ENCODE data around the gene FAM168A. TPM values are rescaled to one million over a fixed set of nuclear protein-coding genes. Genes with fewer than 3 reads are reported as not detected.

Gene FAM168A
- polyA plus RNA-seq, 2 of the 4 experiments (the other 2 are of a cell fraction) = 15.3 to 19.2 TPM

DNA sequence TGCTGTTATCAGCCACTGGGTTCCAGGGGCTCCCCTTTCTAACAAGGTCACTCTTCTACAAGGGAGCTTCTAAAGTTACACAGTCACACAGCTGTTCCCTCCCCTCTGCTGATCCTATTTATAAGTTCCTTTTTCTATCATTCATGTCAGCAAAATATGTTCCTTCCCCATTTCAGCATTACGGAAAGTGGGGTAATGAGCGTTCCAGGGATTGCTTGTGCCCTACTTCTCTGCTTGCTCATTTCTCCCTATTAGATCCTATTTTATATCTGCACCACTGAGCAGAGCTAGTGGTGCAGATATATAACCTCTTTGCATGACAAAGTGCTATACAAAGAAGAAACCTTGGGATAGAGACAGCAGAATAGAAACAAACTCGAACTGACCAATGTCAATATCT, 25.8 kb upstream of the FAM168A start:
- Histone ChIP-seq H3K4me1 (no peaks in the 10 kb centered on the region), H3K9me3 (no peaks in the 10 kb centered on the region), H3K4me3 (no peak overlapping the region), H3K27ac (no peak overlapping the region), H3K4me2 (no peak overlapping the region)
- CTCF ChIA-PET = interaction anchor here (0.6 to 5.1 kb wide), 7 partner anchors 10 to 144 kb away, joined by 3 to 167 read pairs (median 20); no protein-coding TSS in a partner anchor
- 30% methylated on average over 3 of the region's 3 CpGs for WGBS (ENCODE audit: missing lambda C conversion rate)
- POLR2A ChIA-PET = no interaction called here
- no peak for FAIRE-seq
- no peak for TF ChIP-seq FOSL2 (IDR thresholded peaks at IDR 0.05)
- no peak for TF ChIP-seq FOSL2 (CRISPR knock-in tag; IDR thresholded peaks at IDR 0.05)
- TF ChIP-seq, protein P1, sequence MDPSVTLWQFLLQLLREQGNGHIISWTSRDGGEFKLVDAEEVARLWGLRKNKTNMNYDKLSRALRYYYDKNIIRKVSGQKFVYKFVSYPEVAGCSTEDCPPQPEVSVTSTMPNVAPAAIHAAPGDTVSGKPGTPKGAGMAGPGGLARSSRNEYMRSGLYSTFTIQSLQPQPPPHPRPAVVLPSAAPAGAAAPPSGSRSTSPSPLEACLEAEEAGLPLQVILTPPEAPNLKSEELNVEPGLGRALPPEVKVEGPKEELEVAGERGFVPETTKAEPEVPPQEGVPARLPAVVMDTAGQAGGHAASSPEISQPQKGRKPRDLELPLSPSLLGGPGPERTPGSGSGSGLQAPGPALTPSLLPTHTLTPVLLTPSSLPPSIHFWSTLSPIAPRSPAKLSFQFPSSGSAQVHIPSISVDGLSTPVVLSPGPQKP (IDR thresholded peaks at IDR 0.05; ENCODE audit: low read depth, low read length) = no peak
- TF ChIP-seq NFE2L2 (conservative IDR thresholded peaks at IDR 0.05; ENCODE audit: low read length) = no peak
- no peak for TF ChIP-seq MAZ (IDR thresholded peaks at IDR 0.05; ENCODE audit: borderline replicate concordance, low read depth, low read length)
- TF ChIP-seq, protein P2, sequence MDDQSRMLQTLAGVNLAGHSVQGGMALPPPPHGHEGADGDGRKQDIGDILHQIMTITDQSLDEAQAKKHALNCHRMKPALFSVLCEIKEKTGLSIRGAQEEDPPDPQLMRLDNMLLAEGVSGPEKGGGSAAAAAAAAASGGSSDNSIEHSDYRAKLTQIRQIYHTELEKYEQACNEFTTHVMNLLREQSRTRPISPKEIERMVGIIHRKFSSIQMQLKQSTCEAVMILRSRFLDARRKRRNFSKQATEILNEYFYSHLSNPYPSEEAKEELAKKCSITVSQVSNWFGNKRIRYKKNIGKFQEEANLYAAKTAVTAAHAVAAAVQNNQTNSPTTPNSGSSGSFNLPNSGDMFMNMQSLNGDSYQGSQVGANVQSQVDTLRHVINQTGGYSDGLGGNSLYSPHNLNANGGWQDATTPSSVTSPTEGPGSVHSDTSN (IDR thresholded peaks at IDR 0.05) = no peak
- TF ChIP-seq, protein P3, sequence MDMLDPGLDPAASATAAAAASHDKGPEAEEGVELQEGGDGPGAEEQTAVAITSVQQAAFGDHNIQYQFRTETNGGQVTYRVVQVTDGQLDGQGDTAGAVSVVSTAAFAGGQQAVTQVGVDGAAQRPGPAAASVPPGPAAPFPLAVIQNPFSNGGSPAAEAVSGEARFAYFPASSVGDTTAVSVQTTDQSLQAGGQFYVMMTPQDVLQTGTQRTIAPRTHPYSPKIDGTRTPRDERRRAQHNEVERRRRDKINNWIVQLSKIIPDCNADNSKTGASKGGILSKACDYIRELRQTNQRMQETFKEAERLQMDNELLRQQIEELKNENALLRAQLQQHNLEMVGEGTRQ (IDR thresholded peaks at IDR 0.05) = no peak
- TF ChIP-seq CHD4 (IDR thresholded peaks at IDR 0.05; ENCODE audit: borderline replicate concordance) = no peak
- no peak for TF ChIP-seq FOXS1 (CRISPR knock-in tag; IDR thresholded peaks at IDR 0.05)
- TF ChIP-seq POLR2A (IDR thresholded peaks at IDR 0.05; ENCODE audit: low read length) = no peak
- TF ChIP-seq HOXA7 (CRISPR knock-in tag; IDR thresholded peaks at IDR 0.05) = no peak
- TF ChIP-seq, protein P4, sequence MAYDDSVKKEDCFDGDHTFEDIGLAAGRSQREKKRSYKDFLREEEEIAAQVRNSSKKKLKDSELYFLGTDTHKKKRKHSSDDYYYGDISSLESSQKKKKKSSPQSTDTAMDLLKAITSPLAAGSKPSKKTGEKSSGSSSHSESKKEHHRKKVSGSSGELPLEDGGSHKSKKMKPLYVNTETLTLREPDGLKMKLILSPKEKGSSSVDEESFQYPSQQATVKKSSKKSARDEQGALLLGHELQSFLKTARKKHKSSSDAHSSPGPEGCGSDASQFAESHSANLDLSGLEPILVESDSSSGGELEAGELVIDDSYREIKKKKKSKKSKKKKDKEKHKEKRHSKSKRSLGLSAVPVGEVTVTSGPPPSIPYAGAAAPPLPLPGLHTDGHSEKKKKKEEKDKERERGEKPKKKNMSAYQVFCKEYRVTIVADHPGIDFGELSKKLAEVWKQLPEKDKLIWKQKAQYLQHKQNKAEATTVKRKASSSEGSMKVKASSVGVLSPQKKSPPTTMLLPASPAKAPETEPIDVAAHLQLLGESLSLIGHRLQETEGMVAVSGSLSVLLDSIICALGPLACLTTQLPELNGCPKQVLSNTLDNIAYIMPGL (CRISPR knock-in tag; IDR thresholded peaks at IDR 0.05; ENCODE audit: borderline replicate concordance) = no peak
- TF ChIP-seq RFX5 (IDR thresholded peaks at IDR 0.05) = no peak
- TF ChIP-seq SMC3 (IDR thresholded peaks at IDR 0.05) = no peak
- no peak for TF ChIP-seq GATA3 (IDR thresholded peaks at IDR 0.05; ENCODE audit: borderline replicate concordance)
- TF ChIP-seq EHF (CRISPR knock-in tag; IDR thresholded peaks at IDR 0.05) = no peak
- TF ChIP-seq TP53 (CRISPR knock-in tag; IDR thresholded peaks at IDR 0.05) = no peak
- no peak for TF ChIP-seq MYC (IDR thresholded peaks at IDR 0.05; ENCODE audit: borderline replicate concordance, low read length)
- no peak for TF ChIP-seq EP300 (IDR thresholded peaks at IDR 0.05)
- ATAC-seq = no peak
- DNase-seq (ENCODE audit: low read depth in 1 of 2, low spot score in 1 of 2) = no peak

DNA sequence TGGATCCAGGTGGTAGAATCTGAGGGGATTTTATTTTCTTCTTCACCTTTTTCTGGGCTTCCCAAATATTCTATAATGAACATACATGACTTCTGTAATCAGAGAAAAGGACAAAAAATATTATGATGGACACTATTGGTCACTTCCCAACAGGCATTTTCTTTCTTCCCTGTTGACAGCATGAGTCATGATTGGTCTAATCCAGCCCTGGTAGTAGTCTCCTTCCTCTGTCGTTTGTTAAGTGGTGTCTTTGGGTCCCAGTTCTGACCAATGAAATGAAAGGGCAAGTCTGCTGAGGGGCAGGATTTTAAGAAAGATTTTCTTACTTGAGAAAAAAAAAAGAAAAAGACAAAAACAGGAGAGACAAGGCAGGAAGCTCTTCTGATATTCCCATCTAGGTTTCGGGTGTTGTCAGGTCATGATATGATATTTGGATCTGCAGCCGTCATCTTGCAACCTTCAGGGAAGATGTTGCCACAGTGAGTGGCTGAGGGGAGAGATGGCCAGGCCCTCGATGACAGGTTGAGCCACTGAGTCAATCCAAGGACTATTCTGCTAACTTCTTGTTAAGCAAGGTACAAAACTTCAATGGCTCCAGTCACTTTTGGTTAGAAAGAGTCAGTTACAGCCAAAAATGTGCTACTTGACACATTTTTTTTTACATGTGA, 25.1 kb upstream of the FAM168A start:
- DNase-seq (ENCODE audit: low read depth in 1 of 2, low spot score in 1 of 2) = no peak
- no peak for TF ChIP-seq KDM5A (IDR thresholded peaks at IDR 0.05)
- TF ChIP-seq FOSL2 (IDR thresholded peaks at IDR 0.05) = no peak
- TF ChIP-seq FOSL2 (CRISPR knock-in tag; IDR thresholded peaks at IDR 0.05) = 0 out of 2 replicates have a peak, but pooled peaks have one; percentile 5
- Histone ChIP-seq H3K4me1 (no peaks in the 10 kb centered on the region), H3K4me2 (no peak overlapping the region), H3K4me3 (no peak overlapping the region), H3K27ac (no peak overlapping the region), H3K9me3 (no peaks in the 10 kb centered on the region)
- ChIA-PET POLR2A (no interaction called here), CTCF (interaction anchor here (1.1 to 5.1 kb wide), 4 partner anchors 9 to 35 kb away, joined by 3 to 167 read pairs (median 22); no protein-coding TSS in a partner anchor)
- no peak for ATAC-seq
- WGBS (ENCODE audit: missing lambda C conversion rate) = 40% methylated on average over 4 of the region's 4 CpGs
- FAIRE-seq = no peak

Measured in A549 (cell line).